ENCODE results near the gene DECR2. TPM values are rescaled to one million over a fixed set of nuclear protein-coding genes. Genes with fewer than 3 reads are reported as not detected.

Gene DECR2
- total RNA-seq, 1 donor from 2014 or later, result 7.1 TPM

DNA sequence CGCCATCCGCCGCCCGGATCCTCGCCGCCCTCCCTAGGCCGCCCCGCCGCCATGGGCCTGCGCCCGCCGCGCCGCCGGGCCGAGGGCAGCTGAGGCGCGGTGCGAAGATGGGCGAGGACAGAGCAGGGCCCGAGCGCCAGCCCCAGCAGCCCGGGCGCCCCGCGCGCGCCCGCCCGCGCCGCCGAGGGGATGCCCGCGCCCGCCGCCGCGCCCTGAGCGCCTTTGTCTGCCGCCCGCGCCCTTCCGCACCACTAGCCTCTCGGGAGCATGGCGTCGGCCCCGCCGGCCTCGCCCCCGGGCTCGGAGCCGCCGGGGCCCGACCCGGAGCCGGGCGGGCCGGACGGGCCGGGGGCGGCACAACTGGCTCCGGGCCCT, 24.0 kb downstream of the DECR2 start:
- Mint-ChIP-seq H3K9me3 (peaks cover 3% of the 10 kb centered on the region), H3K36me3 (peaks cover 16% of the 10 kb centered on the region), H3K27me3 (ENCODE audit: insufficient read depth, low read depth) (peaks cover 18% of the 10 kb centered on the region), H3K27ac (no peak overlapping the region), H3K4me3 (peak overlapping the region; percentile 86), H3K4me1 (peaks cover 36% of the 10 kb centered on the region)
- Histone ChIP-seq H3K9ac (no peak overlapping the region), H2AFZ (replicated peaks) (peak overlapping the region; percentile 91), H3K79me2 (ENCODE audit: low read depth) (peaks cover 46% of the 10 kb centered on the region), H4K20me1 (ENCODE audit: low read depth) (peaks cover 46% of the 10 kb centered on the region), H3K9me3 (ENCODE audit: low read depth) (no peaks in the 10 kb centered on the region), H3K27me3 (peaks cover 39% of the 10 kb centered on the region), H3K4me1 (peaks cover 17% of the 10 kb centered on the region), H3K36me3 (no peaks in the 10 kb centered on the region), H3K4me2 (peak overlapping the region; percentile 96), H3K4me3 (peak overlapping the region; percentile 99), H3F3A (ENCODE audit: low read depth) (no peaks in the 10 kb centered on the region), H3K27ac (no peak overlapping the region)
- DNase-seq (ENCODE audit: low spot score), result peak; percentile 73
- TF ChIP-seq, protein P1, sequence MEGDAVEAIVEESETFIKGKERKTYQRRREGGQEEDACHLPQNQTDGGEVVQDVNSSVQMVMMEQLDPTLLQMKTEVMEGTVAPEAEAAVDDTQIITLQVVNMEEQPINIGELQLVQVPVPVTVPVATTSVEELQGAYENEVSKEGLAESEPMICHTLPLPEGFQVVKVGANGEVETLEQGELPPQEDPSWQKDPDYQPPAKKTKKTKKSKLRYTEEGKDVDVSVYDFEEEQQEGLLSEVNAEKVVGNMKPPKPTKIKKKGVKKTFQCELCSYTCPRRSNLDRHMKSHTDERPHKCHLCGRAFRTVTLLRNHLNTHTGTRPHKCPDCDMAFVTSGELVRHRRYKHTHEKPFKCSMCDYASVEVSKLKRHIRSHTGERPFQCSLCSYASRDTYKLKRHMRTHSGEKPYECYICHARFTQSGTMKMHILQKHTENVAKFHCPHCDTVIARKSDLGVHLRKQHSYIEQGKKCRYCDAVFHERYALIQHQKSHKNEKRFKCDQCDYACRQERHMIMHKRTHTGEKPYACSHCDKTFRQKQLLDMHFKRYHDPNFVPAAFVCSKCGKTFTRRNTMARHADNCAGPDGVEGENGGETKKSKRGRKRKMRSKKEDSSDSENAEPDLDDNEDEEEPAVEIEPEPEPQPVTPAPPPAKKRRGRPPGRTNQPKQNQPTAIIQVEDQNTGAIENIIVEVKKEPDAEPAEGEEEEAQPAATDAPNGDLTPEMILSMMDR (IDR thresholded peaks at IDR 0.05), result no peak
- TF ChIP-seq EZH2 (IDR thresholded peaks at IDR 0.05), result no peak
- TF ChIP-seq EZH2phosphoT487 (IDR thresholded peaks at IDR 0.05), result no peak

DNA sequence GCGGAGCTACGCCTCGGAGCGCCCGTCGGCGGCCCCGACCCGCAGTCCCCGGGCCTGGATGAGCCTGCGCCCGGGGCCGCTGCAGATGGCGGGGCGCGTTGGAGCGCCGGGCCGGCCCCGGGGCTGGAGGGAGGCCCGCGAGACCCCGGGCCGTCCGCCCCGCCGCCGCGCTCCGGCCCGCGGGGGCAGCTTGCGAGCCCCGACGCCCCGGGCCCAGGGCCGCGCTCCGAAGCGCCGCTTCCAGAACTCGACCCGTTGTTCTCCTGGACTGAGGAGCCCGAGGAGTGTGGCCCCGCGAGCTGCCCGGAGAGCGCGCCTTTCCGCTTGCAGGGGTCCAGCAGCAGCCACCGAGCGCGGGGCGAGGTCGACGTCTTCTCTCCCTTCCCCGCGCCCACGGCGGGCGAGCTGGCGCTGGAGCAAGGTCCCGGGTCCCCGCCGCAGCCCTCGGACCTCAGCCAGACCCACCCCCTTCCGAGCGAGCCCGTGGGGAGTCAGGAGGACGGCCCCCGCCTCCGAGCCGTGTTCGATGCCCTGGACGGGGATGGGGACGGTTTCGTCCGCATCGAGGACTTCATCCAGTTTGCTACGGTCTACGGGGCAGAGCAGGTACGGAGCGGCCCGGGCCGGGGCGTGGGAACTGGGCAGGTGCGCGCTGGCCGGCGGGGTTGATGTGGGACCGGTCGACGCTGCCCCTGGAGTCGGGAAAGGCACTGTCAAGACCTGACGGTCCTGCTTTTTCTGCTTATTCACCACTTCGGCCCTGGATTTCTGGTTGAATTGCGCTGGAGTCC, 24.6 kb downstream of the DECR2 start:
- TF ChIP-seq EZH2phosphoT487 (IDR thresholded peaks at IDR 0.05) (no peak), EZH2 (IDR thresholded peaks at IDR 0.05) (peak; percentile 37)
- TF ChIP-seq, protein P1 (IDR thresholded peaks at IDR 0.05), result no peak
- no peaks in the 10 kb centered on the region for H3K9me3 ChIP-seq (ENCODE audit: low read depth)

DNA sequence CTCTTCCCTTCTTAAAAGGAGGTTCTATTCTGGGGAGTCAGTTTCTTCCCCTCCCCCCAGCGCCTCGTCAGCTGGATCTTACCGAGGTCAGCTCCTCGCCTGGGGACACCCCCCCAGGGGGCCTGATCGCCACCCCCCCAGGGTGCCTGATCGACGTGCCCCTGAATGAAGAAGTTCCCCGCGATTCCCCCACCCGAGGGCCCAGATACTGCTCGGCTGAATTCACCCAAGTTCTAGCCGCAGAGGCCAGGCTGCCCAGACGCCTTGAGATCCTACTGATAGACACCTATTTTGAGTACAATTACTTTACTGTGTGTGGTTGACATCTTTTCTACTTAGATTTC, 25.2 kb downstream of the DECR2 start:
- Histone ChIP-seq H3K4me1 (peaks cover 17% of the 10 kb centered on the region), H3K27me3 (peaks cover 39% of the 10 kb centered on the region), H2AFZ (replicated peaks) (no peak overlapping the region), H3K4me3 (peak overlapping the region; percentile 99), H3F3A (ENCODE audit: low read depth) (no peaks in the 10 kb centered on the region), H3K36me3 (no peaks in the 10 kb centered on the region), H3K9ac (peak overlapping the region; percentile 55), H3K9me3 (ENCODE audit: low read depth) (no peaks in the 10 kb centered on the region), H3K4me2 (peak overlapping the region; percentile 96), H4K20me1 (ENCODE audit: low read depth) (peaks cover 55% of the 10 kb centered on the region), H3K79me2 (ENCODE audit: low read depth) (peaks cover 54% of the 10 kb centered on the region), H3K27ac (no peak overlapping the region)
- Mint-ChIP-seq H3K9me3 (peaks cover 3% of the 10 kb centered on the region), H3K4me1 (peaks cover 36% of the 10 kb centered on the region), H3K27me3 (ENCODE audit: insufficient read depth, low read depth) (peaks cover 14% of the 10 kb centered on the region), H3K27ac (peak overlapping the region; percentile 92), H3K4me3 (peak overlapping the region; percentile 95), H3K36me3 (peaks cover 19% of the 10 kb centered on the region)
- TF ChIP-seq EZH2phosphoT487 (IDR thresholded peaks at IDR 0.05) (no peak), EZH2 (IDR thresholded peaks at IDR 0.05) (no peak)
- TF ChIP-seq, protein P1 (IDR thresholded peaks at IDR 0.05), result no peak
- DNase-seq (ENCODE audit: low spot score), result no peak

More for the DNA sequence above, 24.6 kb downstream of the DECR2 start:
- peak overlapping the region; percentile 95 for H3K4me3 Mint-ChIP-seq
- Histone ChIP-seq H2AFZ (replicated peaks) (peak overlapping the region; percentile 72), H3K36me3 (no peaks in the 10 kb centered on the region), H3K4me3 (peak overlapping the region; percentile 99), H3K9ac (peak overlapping the region; percentile 55), H3K4me2 (peak overlapping the region; percentile 96), H3F3A (ENCODE audit: low read depth) (no peaks in the 10 kb centered on the region), H3K4me1 (peaks cover 17% of the 10 kb centered on the region), H4K20me1 (ENCODE audit: low read depth) (peaks cover 52% of the 10 kb centered on the region), H3K27me3 (peaks cover 39% of the 10 kb centered on the region), H3K27ac (no peak overlapping the region), H3K79me2 (ENCODE audit: low read depth) (peaks cover 52% of the 10 kb centered on the region)
- H3K4me1 Mint-ChIP-seq, result peaks cover 36% of the 10 kb centered on the region
- peaks cover 3% of the 10 kb centered on the region for H3K9me3 Mint-ChIP-seq
- H3K27me3 Mint-ChIP-seq (ENCODE audit: insufficient read depth, low read depth), result peaks cover 14% of the 10 kb centered on the region
- DNase-seq (ENCODE audit: low spot score), result peak; percentile 42
- H3K36me3 Mint-ChIP-seq, result peaks cover 19% of the 10 kb centered on the region
- H3K27ac Mint-ChIP-seq, result no peak overlapping the region
